Esophagus squamous epithelium (tissue), 4 donors: Measurements from ENCODE around the gene MINDY3.

ENCODE experiments used
- POLR2A ChIP-seq, 4 donors: fragments of 450-650 bp; IDR thresholded peaks; one replicate each; pipeline ENCODE4 v1.6.1; 2017; ENCODE audit warnings: antibody characterized with exemption in 4 of 4, mild to moderate bottlenecking in 4 of 4, moderate library complexity in 3 of 4
- TF ChIP-seq, protein P1 (sequence below), 6 experiments: fragments of 450-650 bp in 4 of 6; fragments of 200-600 bp in 2 of 6; sonication (generic) in 2 of 6; IDR thresholded peaks; one replicate each; pipeline ENCODE4 v1.5.1; 2016 to 2019; ENCODE audit warnings: antibody characterized with exemption in 6 of 6, mild to moderate bottlenecking in 4 of 6, moderate library complexity in 4 of 6

DNA sequence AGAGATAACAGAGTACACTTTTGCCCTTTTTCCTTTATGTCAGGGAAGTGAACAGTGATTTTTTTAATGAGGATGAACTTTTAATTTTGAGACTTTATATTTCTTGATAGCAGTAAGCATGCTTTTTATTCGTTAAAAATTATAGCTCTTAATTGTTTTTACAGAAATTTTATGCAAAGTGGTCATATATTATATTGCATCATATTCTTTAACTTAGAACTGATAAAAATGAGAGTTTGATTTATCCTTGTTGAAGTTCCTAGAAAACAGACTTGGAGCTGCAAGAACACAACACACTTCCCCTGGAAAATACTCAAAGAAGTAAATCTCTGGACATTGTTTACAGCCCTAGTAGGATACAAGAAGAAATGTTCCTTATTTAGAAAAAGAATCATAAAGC is 21.2 kb upstream of the MINDY3 start:
- TF ChIP-seq, protein P1, sequence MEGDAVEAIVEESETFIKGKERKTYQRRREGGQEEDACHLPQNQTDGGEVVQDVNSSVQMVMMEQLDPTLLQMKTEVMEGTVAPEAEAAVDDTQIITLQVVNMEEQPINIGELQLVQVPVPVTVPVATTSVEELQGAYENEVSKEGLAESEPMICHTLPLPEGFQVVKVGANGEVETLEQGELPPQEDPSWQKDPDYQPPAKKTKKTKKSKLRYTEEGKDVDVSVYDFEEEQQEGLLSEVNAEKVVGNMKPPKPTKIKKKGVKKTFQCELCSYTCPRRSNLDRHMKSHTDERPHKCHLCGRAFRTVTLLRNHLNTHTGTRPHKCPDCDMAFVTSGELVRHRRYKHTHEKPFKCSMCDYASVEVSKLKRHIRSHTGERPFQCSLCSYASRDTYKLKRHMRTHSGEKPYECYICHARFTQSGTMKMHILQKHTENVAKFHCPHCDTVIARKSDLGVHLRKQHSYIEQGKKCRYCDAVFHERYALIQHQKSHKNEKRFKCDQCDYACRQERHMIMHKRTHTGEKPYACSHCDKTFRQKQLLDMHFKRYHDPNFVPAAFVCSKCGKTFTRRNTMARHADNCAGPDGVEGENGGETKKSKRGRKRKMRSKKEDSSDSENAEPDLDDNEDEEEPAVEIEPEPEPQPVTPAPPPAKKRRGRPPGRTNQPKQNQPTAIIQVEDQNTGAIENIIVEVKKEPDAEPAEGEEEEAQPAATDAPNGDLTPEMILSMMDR (IDR thresholded peaks at IDR 0.05), result no peak
- no peak for TF ChIP-seq POLR2A (IDR thresholded peaks at IDR 0.05)
